K562 (cell line): ENCODE data around the gene KCNJ4. TPM values are rescaled to one million over a fixed set of nuclear protein-coding genes. Genes with fewer than 3 reads are reported as not detected.

Experiments
- ATAC-seq: fragments of 200-7000 bp; cut with Tn5 transposase; 3 replicates; pipeline ENCODE4 v1.9.1; 2020; ENCODE audit warnings: moderate library complexity
- BruUV-seq: library from RNA; stranded (reverse); fragments of 400-500 nt; replicated peaks from 2 replicates; lab custom pipeline; 2021; lab: Mats Ljungman, UMichigan
- CTCF ChIA-PET: fragments of 300-600 bp; formaldehyde crosslinking; extraction: SDS; loops from one replicate; lab custom pipeline; 2021; ENCODE audit warnings: low intra/inter-chr PET ratio; lab: Yijun Ruan, JAX
- POLR2A ChIA-PET: fragments of 300-600, 350-650 bp; sonication (Branson Sonifier 250); formaldehyde crosslinking; extraction: SDS; loops from one replicate; lab custom pipeline; 2021; ENCODE audit warnings: antibody characterized with exemption, inconsistent platforms; lab: Yijun Ruan, JAX
- DNase-seq, 4 experiments: peaks; one replicate each; pipeline versions ENCODE4 v3.0.0 to v3.0.0-alpha.2; 2011 to 2018; ENCODE audit warnings: low spot score in 3 of 4, mixed read lengths in 3 of 4; ENCODE audit errors: extremely low read depth in 1 of 4
- FAIRE-seq: peaks from 2 replicates; lab custom pipeline; 2011; peaks lifted over from hg19 to GRCh38; lab: Jason Lieb, UNC
- H2AFZ ChIP-seq: 2 replicates; pipeline ENCODE4 v1.6.0; 2011; ENCODE audit warnings: low read depth, low read length, control low read depth, inconsistent platforms
- H3K27ac ChIP-seq: fragments of 200-600 bp; 3 replicates; pipeline ENCODE4 v1.8.0; 2011; ENCODE audit warnings: low read depth, mild to moderate bottlenecking, control low read depth, inconsistent platforms, low read length, moderate library complexity, mixed read lengths; ENCODE audit errors: extremely low read depth
- H3K27me3 ChIP-seq, 2 experiments: fragments of 300-600 bp in 1 of 2; 2 replicates in 1 of 2; 3 replicates in 1 of 2; pipeline versions ENCODE4 v1.6.0 to v1.8.0; 2011; ENCODE audit warnings: inconsistent platforms in 2 of 2, low read length in 2 of 2, mild to moderate bottlenecking in 1 of 2, mixed read lengths in 1 of 2, moderate library complexity in 1 of 2; ENCODE audit not compliant: control insufficient read depth in 2 of 2, insufficient read depth in 2 of 2
- H3K36me3 ChIP-seq: fragments of 300-600 bp; 3 replicates; pipeline ENCODE4 v1.8.0; 2011; ENCODE audit warnings: mild to moderate bottlenecking, low read length, inconsistent platforms; ENCODE audit not compliant: control insufficient read depth, insufficient read depth
- H3K4me1 ChIP-seq, 2 experiments: fragments of 200-600 bp in 1 of 2; replicated peaks in 1 of 2; 2 replicates in 1 of 2; 3 replicates in 1 of 2; pipeline versions ENCODE4 v1.5.1 to v1.8.0; 2011; ENCODE audit warnings: inconsistent platforms in 2 of 2, low read length in 2 of 2, mild to moderate bottlenecking in 1 of 2, mixed read lengths in 1 of 2, moderate library complexity in 1 of 2; ENCODE audit not compliant: control insufficient read depth in 2 of 2, insufficient read depth in 2 of 2
- H3K4me2 ChIP-seq: 2 replicates; pipeline ENCODE4 v1.6.1; 2011; ENCODE audit warnings: low read length, control low read depth, inconsistent platforms, mixed read lengths; ENCODE audit not compliant: insufficient read depth
- H3K4me3 ChIP-seq: fragments of 200-600 bp; sonication (generic), shearing (Covaris generic); 2 replicates; pipeline ENCODE4 v1.5.1; 2016; ENCODE audit warnings: control low read depth, inconsistent platforms
- H3K79me2 ChIP-seq: fragments of 200-600 bp; 3 replicates; pipeline ENCODE4 v1.8.0; 2011; ENCODE audit warnings: low read length, inconsistent platforms; ENCODE audit not compliant: control insufficient read depth, insufficient read depth
- H3K9ac ChIP-seq, 2 experiments: 2 replicates each; pipeline versions ENCODE4 v1.6.0 to v1.6.1; 2011; ENCODE audit warnings: low read depth in 2 of 2, low read length in 2 of 2, control low read depth in 1 of 2, inconsistent platforms in 1 of 2, mild to moderate bottlenecking in 1 of 2, mixed read lengths in 1 of 2; ENCODE audit not compliant: insufficient read depth in 1 of 2
- H3K9me1 ChIP-seq: one replicate; pipeline ENCODE4 v1.6.0; 2011; ENCODE audit warnings: inconsistent platforms, mild to moderate bottlenecking, low read length, moderate library complexity; ENCODE audit not compliant: control insufficient read depth, insufficient read depth
- H3K9me3 ChIP-seq: replicated peaks from 2 replicates; pipeline ENCODE4 v1.5.1; 2011; ENCODE audit warnings: low read depth, low read length, inconsistent platforms; ENCODE audit not compliant: control insufficient read depth, insufficient read depth
- H4K20me1 ChIP-seq: replicated peaks from 2 replicates; pipeline ENCODE4 v1.6.1; 2011; ENCODE audit warnings: low read length, inconsistent platforms, mixed read lengths; ENCODE audit not compliant: control insufficient read depth, insufficient read depth
- FOXK1 ChIP-seq: sonication (generic); formaldehyde crosslinking; IDR thresholded peaks from 2 replicates; pipeline ENCODE4 v1.8.0; 2022; ENCODE audit warnings: missing genetic modification reagents, mild to moderate bottlenecking, borderline replicate concordance
- ZNF507 ChIP-seq: conservative IDR thresholded peaks from 2 replicates; pipeline ENCODE4 v1.6.1; 2017; ENCODE audit warnings: missing genetic modification characterization, missing compliant biosample characterization
- WGBS: fragments of 100-300 bp; shearing (Covaris generic); methylation state at CpG from one replicate; pipeline ENCODE4 v1.1.6; 2016; ENCODE audit warnings: low coverage, mixed read lengths; ENCODE audit not compliant: insufficient coverage; ENCODE audit errors: missing lambda C conversion rate; 5-methylcytosine and 5-hydroxymethylcytosine counted together
- in situ Hi-C: fragments of 300-500 bp; cut with MboI; formaldehyde crosslinking; loops from 4 replicates; pipeline ENCODE4 v1.15.0; 2018; ENCODE audit warnings: inconsistent platforms, mixed read lengths
- intact Hi-C: fragments of 100-400 bp; cut with micrococcal nuclease; formaldehyde crosslinking; loops from 2 replicates; pipeline ENCODE4 v1.14.2; 2022
- polyA plus RNA-seq, 8 experiments: library from polyadenylated mRNA; depleted of rRNA in 4 of 8; stranded (reverse) in 5 of 8; unstranded in 3 of 8; fragments of >200 nt; fragmentation: Nextera tagmentation in 2 of 8; fragmentation: Illumina TruSeq in 1 of 8; extraction: Ambion mirVana in 2 of 8; extraction: Trizol in 1 of 8; gene quantifications; 2 replicates each; pipeline versions ENCODE4 v1.2.1 to v1.2.3, GENCODE V29; 2011 to 2014; ENCODE audit warnings: inconsistent platforms in 1 of 8, missing spikeins in 1 of 8
- total RNA-seq, 7 experiments: library from RNA; depleted of rRNA in 6 of 7; stranded (reverse); fragments of >200 nt in 6 of 7; fragmentation: Illumina TruSeq in 2 of 7; extraction: Trizol in 2 of 7; gene quantifications; 2 replicates each; pipeline versions ENCODE4 v1.2.1 to v1.2.3, GENCODE V29; 2011 to 2021; ENCODE audit warnings: low replicate concordance in 1 of 7
- TF ChIP-seq, protein P1 (sequence below): fragments of 450-650 bp; IDR thresholded peaks from 2 replicates; pipeline ENCODE4 v1.6.1; 2018; ENCODE audit not compliant: partially characterized antibody

KCNJ4 gene
- total and polyA plus RNA-seq, 9 of the 15 experiments (the other 6 are each of a cell fraction or from before 2014, with no cell fraction given), result 0.07 to 0.55 (median 0.09) TPM; not detected in 4

GRCh38 chr22:38491707-38492348, 36.8 kb upstream of the KCNJ4 start:
- no TSS peak for BruUV-seq
- 75% methylated on average over 4 of the region's 5 CpGs for WGBS
- no peaks in the 10 kb centered on the region for H4K20me1 ChIP-seq

More at GRCh38 chr22:38491707-38492348, 36.8 kb upstream of the KCNJ4 start:
- TF ChIP-seq, protein P1, sequence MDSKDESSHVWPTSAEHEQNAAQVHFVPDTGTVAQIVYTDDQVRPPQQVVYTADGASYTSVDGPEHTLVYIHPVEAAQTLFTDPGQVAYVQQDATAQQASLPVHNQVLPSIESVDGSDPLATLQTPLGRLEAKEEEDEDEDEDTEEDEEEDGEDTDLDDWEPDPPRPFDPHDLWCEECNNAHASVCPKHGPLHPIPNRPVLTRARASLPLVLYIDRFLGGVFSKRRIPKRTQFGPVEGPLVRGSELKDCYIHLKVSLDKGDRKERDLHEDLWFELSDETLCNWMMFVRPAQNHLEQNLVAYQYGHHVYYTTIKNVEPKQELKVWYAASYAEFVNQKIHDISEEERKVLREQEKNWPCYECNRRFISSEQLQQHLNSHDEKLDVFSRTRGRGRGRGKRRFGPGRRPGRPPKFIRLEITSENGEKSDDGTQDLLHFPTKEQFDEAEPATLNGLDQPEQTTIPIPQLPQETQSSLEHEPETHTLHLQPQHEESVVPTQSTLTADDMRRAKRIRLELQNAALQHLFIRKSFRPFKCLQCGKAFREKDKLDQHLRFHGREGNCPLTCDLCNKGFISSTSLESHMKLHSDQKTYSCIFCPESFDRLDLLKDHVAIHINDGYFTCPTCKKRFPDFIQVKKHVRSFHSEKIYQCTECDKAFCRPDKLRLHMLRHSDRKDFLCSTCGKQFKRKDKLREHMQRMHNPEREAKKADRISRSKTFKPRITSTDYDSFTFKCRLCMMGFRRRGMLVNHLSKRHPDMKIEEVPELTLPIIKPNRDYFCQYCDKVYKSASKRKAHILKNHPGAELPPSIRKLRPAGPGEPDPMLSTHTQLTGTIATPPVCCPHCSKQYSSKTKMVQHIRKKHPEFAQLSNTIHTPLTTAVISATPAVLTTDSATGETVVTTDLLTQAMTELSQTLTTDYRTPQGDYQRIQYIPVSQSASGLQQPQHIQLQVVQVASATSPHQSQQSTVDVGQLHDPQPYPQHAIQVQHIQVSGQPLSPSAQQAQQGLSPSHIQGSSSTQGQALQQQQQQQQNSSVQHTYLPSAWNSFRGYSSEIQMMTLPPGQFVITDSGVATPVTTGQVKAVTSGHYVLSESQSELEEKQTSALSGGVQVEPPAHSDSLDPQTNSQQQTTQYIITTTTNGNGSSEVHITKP, result peak; percentile 18
- TF ChIP-seq ZNF507 (tag), result no peak
- no peak for TF ChIP-seq FOXK1
- no peak for DNase-seq
- Histone ChIP-seq H3K27me3 (no peaks in the 10 kb centered on the region), H3K27ac (no peak overlapping the region), H3K9me3 (no peaks in the 10 kb centered on the region), H3K79me2 (peaks cover 10% of the 10 kb centered on the region), H3K4me2 (no peak overlapping the region), H3K4me3 (no peak overlapping the region), H3K36me3 (peaks cover 94% of the 10 kb centered on the region), H3K9me1 (peaks cover 3% of the 10 kb centered on the region), H3K9ac (no peak overlapping the region), H3K4me1 (no peaks in the 10 kb centered on the region), H2AFZ (no peak overlapping the region)
- POLR2A ChIA-PET, result interaction anchor here (1.5 to 2.4 kb wide), 3 partner anchors 9 to 10 kb away, joined by 4 to 13 read pairs (median 8); no protein-coding TSS in a partner anchor
- in situ Hi-C loops (no loop called here), intact Hi-C loops (no loop called here)
- CTCF ChIA-PET, result no interaction called here
- no peak for FAIRE-seq
- no peak; the same call in 2 of the 3 replicates for ATAC-seq
